Activated CD8-positive, alpha-beta memory T cell treated with anti-CD3 and anti-CD28 coated beads for 4 hours (primary cell): ENCODE results near the gene TRMT44.
"Not testable (repeated sequence)": the region's sequence is repeated elsewhere in the genome, so short reads cannot be mapped to it uniquely, and the experiment has no call there.

Experiments used
- DNase-seq, 2 donors: peaks; one replicate each; pipeline ENCODE4 v3.0.0-alpha.2; 2020; ENCODE audit warnings: low read depth in 2 of 2

The TRMT44 gene

DNA sequence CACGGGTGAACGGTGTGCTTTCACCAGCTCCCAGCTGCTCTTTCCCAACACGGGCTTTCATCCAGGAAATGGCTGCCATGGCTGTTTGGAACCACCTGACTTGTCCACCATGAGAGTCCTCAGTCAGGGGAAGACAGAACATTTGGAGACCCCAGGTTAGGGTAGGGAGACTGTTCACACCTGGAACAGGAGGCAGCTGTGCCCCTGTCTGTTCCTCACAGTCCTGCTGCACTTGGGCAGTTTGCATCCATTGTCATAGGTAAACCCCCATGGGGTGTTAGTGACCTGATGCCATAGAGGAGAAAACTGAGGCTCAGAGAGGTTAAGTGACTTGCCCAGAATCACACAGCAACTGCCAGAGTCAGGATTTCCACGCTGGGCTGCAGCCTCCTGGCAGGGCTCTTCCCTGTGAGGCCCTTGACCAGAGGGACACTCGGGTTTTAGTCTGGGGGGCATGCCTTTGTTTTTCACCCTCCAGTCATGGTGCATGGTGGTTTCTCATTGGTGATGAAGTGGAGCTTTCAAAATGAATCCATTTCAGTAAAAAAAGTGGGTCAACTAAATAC lies 54.5 kb downstream of the TRMT44 start:
- DNase-seq = no peak

- no peak for DNase-seq
These were observed 55.2 kb downstream of the TRMT44 start for GRCh38 chr4:8495803-8496202.

DNA sequence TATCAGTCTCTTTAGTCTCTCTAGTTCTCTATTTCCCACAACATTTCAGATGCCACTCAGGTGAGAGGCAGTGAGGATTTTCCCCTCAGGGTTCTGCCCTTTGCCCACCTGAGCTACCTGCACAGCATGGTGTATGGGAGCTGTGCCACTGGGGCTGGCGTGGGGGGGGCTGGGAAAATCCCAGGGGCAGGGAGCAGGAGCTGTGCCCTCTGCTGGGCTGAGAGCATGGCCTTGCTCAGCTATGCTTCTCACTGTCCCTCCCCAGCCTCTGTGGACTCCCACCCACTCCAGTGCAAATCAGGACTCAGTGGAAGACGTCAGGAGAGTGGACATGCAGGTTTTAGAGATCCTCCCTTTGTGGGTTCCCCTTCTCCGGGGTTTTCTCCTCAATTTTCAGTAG lies 57.2 kb downstream of the TRMT44 start:
- no peak for DNase-seq

DNA sequence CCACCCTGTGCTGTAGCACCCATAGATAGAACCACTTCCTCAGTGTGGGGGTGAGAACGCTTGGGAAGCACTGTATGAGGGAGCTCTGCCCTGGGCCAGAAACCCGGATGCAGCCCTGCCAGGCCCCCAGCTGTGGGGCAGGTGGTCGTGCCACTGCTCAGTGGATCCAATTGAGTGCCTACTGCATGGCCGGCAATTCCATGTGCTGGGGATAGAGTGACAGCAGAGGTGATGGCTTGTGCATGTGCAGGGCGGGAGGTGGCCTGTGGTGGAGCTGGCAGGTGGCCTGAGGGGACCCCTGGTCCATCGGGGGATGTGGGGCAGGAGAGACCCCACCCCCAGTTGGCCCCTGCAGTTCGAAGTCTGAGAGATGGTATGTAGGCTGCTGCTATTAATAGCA lies 60.4 kb downstream of the TRMT44 start:
- no peak for DNase-seq

DNA sequence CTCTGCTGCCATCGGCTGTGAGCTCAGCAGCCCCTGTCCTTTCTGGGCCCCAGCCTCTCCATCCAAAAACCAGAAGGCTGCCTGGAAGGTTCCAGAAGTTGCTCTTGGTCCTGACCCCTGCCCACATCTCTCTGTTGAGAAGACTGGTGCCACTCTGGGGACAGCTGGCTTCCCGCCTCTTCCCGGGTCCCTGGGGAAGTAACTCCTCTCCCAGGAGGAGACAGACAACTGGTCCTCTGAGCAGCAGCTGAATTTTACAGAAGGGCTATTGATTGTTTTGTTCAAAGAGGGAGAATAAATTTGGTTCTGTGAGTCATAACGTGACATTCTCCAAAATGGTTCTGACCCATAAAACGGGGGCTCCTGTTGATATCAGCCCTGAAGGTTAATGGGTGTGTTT lies 61.2 kb downstream of the TRMT44 start:
- DNase-seq = no peak

GRCh38 chr4:8502371-8502770 lies 61.8 kb downstream of the TRMT44 start:
- no peak for DNase-seq

GRCh38 chr4:8502836-8503585 lies 62.4 kb downstream of the TRMT44 start:
- DNase-seq = no peak

DNA sequence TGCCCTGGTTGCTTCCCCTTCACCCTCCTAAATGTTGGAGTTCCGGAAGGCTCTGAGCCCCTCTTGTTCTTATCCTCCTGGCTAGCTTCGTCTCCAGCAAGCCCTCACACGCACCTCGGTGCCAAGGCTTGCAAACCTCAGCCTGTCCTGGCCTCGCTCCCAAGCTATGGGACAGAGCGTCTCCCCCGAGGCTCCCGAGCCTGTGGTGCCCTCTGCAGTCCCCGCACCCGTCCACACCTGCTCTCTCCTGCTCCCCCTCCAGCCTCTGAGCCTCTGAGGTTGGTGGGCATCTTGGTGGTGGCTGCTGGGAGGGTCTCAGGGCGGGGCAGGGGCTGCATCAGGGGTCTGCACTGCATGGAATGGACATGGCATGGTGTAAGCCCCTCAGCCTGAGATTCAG lies 63.2 kb downstream of the TRMT44 start:
- no peak for DNase-seq

DNA sequence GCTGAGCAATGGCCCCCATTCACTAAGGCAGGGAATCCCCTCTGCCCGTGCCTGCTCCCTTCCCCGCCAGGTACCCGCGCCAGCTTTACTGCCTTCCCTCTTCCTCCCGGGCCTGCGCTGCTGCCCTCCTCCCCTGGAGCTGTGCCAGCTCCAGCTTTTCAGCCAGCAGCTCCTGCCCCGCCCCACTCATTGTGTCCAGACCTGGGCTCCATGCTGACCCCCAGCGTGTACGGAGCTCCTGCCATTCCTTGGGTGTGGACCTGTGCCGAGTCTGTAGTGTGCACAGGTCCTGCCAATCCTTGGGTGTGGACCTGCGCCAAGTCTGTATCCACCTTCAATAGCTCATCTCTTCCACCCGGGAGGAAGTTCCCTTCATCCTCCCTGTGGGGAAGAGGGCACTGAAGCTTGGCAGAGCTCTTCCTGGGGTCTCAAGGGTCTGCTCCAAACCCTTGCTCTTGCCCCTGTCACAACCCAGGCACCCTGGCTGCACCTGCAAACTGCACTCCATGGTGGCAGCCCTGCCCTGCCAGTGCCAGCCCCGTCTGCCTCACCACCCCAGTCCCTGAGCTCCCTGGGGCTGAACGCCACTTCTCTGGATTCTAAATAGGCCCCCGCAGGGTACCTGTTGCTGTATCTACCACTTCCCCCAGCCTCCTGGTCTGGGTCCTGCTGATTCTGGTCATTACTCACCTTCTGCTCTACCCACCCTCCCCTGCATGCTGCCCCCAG lies 63.9 kb downstream of the TRMT44 start:
- DNase-seq = no peak

DNA sequence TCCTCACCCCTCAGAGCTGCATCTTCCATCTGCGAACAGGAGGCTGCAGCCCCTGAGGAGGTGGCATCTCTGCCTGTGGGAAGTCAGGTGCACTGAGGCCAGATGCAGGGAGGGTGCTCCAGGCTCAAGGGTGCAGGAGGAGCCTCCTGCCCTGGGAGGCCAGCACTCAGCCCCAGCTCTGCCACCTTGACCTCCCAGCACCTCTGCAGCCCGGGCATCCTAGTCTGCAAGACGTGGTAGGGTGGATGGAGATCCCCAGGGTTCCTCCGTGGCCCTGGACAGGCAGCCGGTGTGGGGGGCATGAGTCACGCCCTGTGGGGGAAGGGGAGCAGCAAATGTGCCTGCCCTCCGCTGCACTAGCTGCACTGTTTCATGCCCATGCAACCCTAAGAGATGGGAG lies 64.7 kb downstream of the TRMT44 start:
- no peak for DNase-seq

- no peak for DNase-seq
These were observed 65.4 kb downstream of the TRMT44 start for GRCh38 chr4:8506006-8506372.

DNA sequence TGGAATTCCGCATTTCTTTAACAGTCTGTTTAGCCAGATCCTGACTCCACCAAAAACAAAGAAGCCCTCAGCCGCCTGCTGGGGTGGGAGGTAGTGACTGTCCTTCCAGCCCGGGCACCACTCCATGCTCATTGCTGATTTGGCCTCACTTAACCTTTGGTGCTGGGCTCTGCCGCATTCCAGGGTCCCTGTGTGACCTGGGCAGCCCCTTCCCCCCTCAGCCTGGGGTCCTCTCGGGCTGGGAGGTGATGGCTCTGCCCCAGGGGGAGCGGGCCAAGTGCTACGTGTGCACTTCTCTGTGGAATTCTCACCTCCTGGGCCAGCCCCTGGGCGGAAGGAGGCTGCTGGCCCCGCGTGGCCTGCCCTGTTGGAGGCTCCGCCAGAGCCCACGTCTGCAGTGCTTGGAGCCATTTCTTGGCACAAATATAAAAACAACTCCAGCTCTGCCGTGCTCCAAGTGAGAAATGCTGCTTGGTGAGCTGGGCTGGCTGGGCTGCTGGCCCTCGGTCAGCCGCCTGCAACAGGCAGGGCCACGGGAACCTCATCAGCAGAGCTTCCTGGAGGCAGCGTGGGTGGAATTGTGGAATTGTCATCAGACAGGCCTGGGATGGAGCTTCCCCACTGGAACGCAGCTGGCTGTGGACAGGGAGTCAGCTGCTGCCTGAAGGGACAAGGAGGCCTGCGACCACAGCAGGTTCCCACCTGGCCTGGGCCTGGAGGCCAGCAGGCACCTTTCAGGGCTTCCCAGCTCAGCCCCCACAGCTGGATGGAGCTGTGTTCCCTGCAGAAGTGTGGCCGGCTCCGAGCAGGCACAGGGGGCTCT lies 66.0 kb downstream of the TRMT44 start:
- DNase-seq = no peak

DNA sequence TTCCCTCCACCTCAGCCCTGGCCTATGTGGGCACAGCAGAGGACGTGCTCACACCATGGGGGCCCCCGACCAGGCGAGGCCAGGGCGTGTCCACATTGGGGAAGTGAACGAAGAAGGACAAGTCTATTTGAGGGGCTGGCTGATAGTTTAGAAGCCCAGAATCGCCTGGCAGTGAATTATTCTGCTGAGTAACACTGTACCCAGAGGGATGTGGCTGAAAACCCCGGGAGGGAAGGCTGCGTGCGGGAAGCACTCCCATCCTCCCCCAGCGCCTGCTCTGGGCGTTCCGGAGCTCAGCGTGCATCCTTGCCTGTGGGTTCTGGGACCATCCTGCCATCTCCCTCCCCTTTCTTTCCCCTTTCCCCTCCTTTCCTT lies 66.6 kb downstream of the TRMT44 start:
- DNase-seq = no peak

DNA sequence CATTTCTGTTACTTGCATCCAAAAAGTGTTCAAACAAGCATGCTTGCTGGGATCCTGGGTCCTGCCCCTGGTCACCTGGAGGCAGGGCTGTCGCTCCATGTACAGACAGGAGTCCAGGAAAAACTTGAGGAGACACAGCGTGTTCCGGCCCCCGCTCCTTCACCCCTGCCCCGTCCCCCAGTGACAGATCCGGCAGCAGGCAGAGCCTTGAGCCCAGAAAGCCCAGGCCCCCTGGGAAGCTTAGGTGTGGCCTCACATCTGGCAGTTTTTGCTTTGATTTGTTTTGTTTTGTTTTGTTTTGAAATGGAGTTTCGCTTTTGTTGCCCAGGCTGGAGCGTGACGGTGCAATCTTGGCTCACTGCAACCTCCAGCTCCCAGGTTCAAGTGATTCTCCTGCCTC lies 67.0 kb downstream of the TRMT44 start:
- DNase-seq = no peak

GRCh38 chr4:8508266-8508665 lies 67.7 kb downstream of the TRMT44 start:
- no peak for DNase-seq

DNA sequence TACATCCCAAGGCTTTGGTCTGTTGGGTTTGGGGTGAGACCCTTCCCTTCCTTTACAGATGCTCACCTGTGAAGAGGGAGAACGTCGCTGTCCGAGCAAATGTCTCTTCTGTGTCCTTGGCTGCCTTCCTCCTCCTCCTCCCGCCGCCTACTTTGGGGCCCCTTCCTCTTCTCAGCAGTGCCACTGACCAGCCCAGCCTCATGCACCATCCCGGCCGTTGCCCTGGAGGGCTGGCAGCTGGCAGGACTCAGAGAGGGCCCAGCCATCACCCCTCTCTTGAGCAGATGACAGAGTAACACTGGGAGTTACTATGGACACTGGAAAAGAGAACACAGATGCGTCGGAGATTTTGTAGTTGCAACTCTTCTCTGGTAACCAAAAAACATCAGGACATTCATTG lies 68.2 kb downstream of the TRMT44 start:
- no peak for DNase-seq

GRCh38 chr4:8509311-8509950 lies 68.9 kb downstream of the TRMT44 start:
- DNase-seq = no peak

- no peak for DNase-seq
These were observed 69.6 kb downstream of the TRMT44 start for GRCh38 chr4:8510191-8510590.

- no peak for DNase-seq
These were observed 70.2 kb downstream of the TRMT44 start for GRCh38 chr4:8510611-8511285.

- DNase-seq = no peak
These were observed 71.9 kb downstream of the TRMT44 start for GRCh38 chr4:8512510-8512909.

- DNase-seq = not testable (repeated sequence)
These were observed 72.5 kb downstream of the TRMT44 start for GRCh38 chr4:8513080-8513479.
